ENCODE measurements around the gene GALNT2. TPM values are rescaled to one million over a fixed set of nuclear protein-coding genes. Genes with fewer than 3 reads are reported as not detected.

Gene GALNT2
- total RNA-seq, 8 experiments from 2014 or later, result 28.1 to 70.6 (median 41.3) TPM

GRCh38 chr1:230155021-230155420 lies 88.0 kb downstream of the GALNT2 start:
- Histone ChIP-seq H3K4me1 (replicated peaks in 1 of 2) (peaks cover 89 to 95% of the 10 kb centered on the region in 2 donors), H3K4me3 (no peak overlapping the region), H3K27ac (peak overlapping the region; percentile 49 to 89)
- WGBS, 10 experiments, result 67 to 100% (median 83%) methylated on average over 2 to 13 of the region's 19 CpGs; no CpG with 5 or more reads in 4 of the 10 experiments
- in situ Hi-C loops (cut with MboI; ENCODE audit: low pct_unique_long_range_greater_than_20kb in 2 of 9, low sequenced_read_pairs in 9 of 9, unreplicated experiment in 9 of 9), result no loop called here
- no peak for ATAC-seq (replicated peaks in 6 of 8)

GRCh38 chr1:230156068-230156467 lies 89.0 kb downstream of the GALNT2 start:
- H3K4me3 ChIP-seq, result no peak overlapping the region
- 80 to 100% (median 89%) methylated on average over 1 to 4 of the region's 5 CpGs; no CpG with 5 or more reads in 2 of the 10 experiments for WGBS, 10 experiments
- in situ Hi-C loops (cut with MboI; ENCODE audit: low pct_unique_long_range_greater_than_20kb in 2 of 9, low sequenced_read_pairs in 9 of 9, unreplicated experiment in 9 of 9), result no loop called here
- no peak for ATAC-seq (replicated peaks in 6 of 8)
- peaks cover 82 to 84% of the 10 kb centered on the region in 2 donors for H3K4me1 ChIP-seq (replicated peaks in 1 of 2)
- H3K27ac ChIP-seq, result no peak overlapping the region

GRCh38 chr1:230156536-230156935 lies 89.5 kb downstream of the GALNT2 start:
- H3K4me1 ChIP-seq (replicated peaks in 1 of 2), result peaks cover 79 to 82% of the 10 kb centered on the region in 2 donors
- no peak for ATAC-seq (replicated peaks in 6 of 8)
- in situ Hi-C loops (cut with MboI; ENCODE audit: low pct_unique_long_range_greater_than_20kb in 2 of 9, low sequenced_read_pairs in 9 of 9, unreplicated experiment in 9 of 9), result no loop called here

GRCh38 chr1:230157420-230158390 lies 90.7 kb downstream of the GALNT2 start:
- Histone ChIP-seq H3K27ac (peak overlapping the region; percentile 58 to 78), H3K4me1 (replicated peaks in 1 of 2) (peaks cover 68 to 72% of the 10 kb centered on the region in 2 donors), H3K4me3 (no peak overlapping the region)
- ATAC-seq (replicated peaks in 6 of 8), result peak; percentile 31 to 78 (median 42)
- 16 to 100% (median 55%) methylated on average over 3 to 12 of the region's 12 CpGs; no CpG with 5 or more reads in 2 of the 10 experiments for WGBS, 10 experiments
- in situ Hi-C loops (cut with MboI; ENCODE audit: low pct_unique_long_range_greater_than_20kb in 2 of 9, low sequenced_read_pairs in 9 of 9, unreplicated experiment in 9 of 9), result no loop called here

More at GRCh38 chr1:230156536-230156935, 89.5 kb downstream of the GALNT2 start:
- Histone ChIP-seq H3K4me3 (no peak overlapping the region), H3K27ac (no peak overlapping the region)
- WGBS, 10 experiments, result 70 to 100% (median 97%) methylated on average over 2 to 4 of the region's 4 CpGs

- peak overlapping the region; percentile 58 to 78 for H3K27ac ChIP-seq
Measured at GRCh38 chr1:230158415-230159291, 91.6 kb downstream of the GALNT2 start.

GRCh38 chr1:230159580-230159979 lies 92.5 kb downstream of the GALNT2 start:
- 90 to 97% (median 92%) methylated on average over 2 to 5 of the region's 6 CpGs; no CpG with 5 or more reads in 6 of the 10 experiments for WGBS, 10 experiments
- no peak for ATAC-seq (replicated peaks in 6 of 8)
- peaks cover 49 to 53% of the 10 kb centered on the region in 2 donors for H3K4me1 ChIP-seq (replicated peaks in 1 of 2)
- H3K4me3 ChIP-seq, result no peak overlapping the region
- in situ Hi-C loops (cut with MboI; ENCODE audit: low pct_unique_long_range_greater_than_20kb in 2 of 9, low sequenced_read_pairs in 9 of 9, unreplicated experiment in 9 of 9), result no loop called here
- H3K27ac ChIP-seq, result peak overlapping the region in 1 of 2 donors; percentile 78

More at GRCh38 chr1:230158415-230159291, 91.6 kb downstream of the GALNT2 start:
- ATAC-seq (replicated peaks in 6 of 8), result peak in 5 of 8 experiments; percentile 47 to 70 (median 59)
- WGBS, 10 experiments, result 50 to 82% (median 58%) methylated on average over 1 to 12 of the region's 12 CpGs; no CpG with 5 or more reads in 3 of the 10 experiments
- no peak overlapping the region for H3K4me3 ChIP-seq
- peaks cover 58 to 62% of the 10 kb centered on the region in 2 donors for H3K4me1 ChIP-seq (replicated peaks in 1 of 2)
- in situ Hi-C loops (cut with MboI; ENCODE audit: low pct_unique_long_range_greater_than_20kb in 2 of 9, low sequenced_read_pairs in 9 of 9, unreplicated experiment in 9 of 9), result no loop called here

- Histone ChIP-seq H3K27ac (no peak overlapping the region), H3K4me3 (no peak overlapping the region), H3K4me1 (replicated peaks in 1 of 2) (peaks cover 33 to 37% of the 10 kb centered on the region in 2 donors)
- no peak for ATAC-seq (replicated peaks in 6 of 8)
- 60 to 100% (median 95%) methylated on average over 1 to 5 of the region's 8 CpGs; no CpG with 5 or more reads in 2 of the 10 experiments for WGBS, 10 experiments
- in situ Hi-C loops (cut with MboI; ENCODE audit: low pct_unique_long_range_greater_than_20kb in 2 of 9, low sequenced_read_pairs in 9 of 9, unreplicated experiment in 9 of 9), result no loop called here
Measured at GRCh38 chr1:230160957-230161771, 94.1 kb downstream of the GALNT2 start.

- 9 to 100% (median 93%) methylated on average over 2 to 4 of the region's 6 CpGs; no CpG with 5 or more reads in 6 of the 10 experiments for WGBS, 10 experiments
- in situ Hi-C loops (cut with MboI; ENCODE audit: low pct_unique_long_range_greater_than_20kb in 2 of 9, low sequenced_read_pairs in 9 of 9, unreplicated experiment in 9 of 9), result no loop called here
- no peak overlapping the region for H3K27ac ChIP-seq
- ATAC-seq (replicated peaks in 6 of 8), result peak in 7 of 8 experiments; percentile 42 to 97 (median 80)
- peaks cover 17% of the 10 kb centered on the region in 2 donors for H3K4me1 ChIP-seq (replicated peaks in 1 of 2)
- no peak overlapping the region for H3K4me3 ChIP-seq
Measured at GRCh38 chr1:230163205-230163604, 96.2 kb downstream of the GALNT2 start.

- ATAC-seq (replicated peaks in 6 of 8), result peak in 1 of 8 experiments; percentile 32
- 40 to 100% (median 100%) methylated on average over 1 to 3 of the region's 3 CpGs; no CpG with 5 or more reads in 5 of the 10 experiments for WGBS, 10 experiments
- no peak overlapping the region for H3K27ac ChIP-seq
Measured at GRCh38 chr1:230163719-230164118, 96.7 kb downstream of the GALNT2 start.

GRCh38 chr1:230165536-230165935 lies 98.5 kb downstream of the GALNT2 start:
- WGBS, 10 experiments, result 63 to 100% (median 90%) methylated on average over 1 to 4 of the region's 4 CpGs; no CpG with 5 or more reads in 2 of the 10 experiments
- H3K27ac ChIP-seq, result no peak overlapping the region
- no peaks in the 10 kb centered on the region for H3K4me1 ChIP-seq (replicated peaks in 1 of 2)
- ATAC-seq (replicated peaks in 6 of 8), result peak in 1 of 8 experiments; percentile 53
- H3K4me3 ChIP-seq, result no peak overlapping the region
- in situ Hi-C loops (cut with MboI; ENCODE audit: low pct_unique_long_range_greater_than_20kb in 2 of 9, low sequenced_read_pairs in 9 of 9, unreplicated experiment in 9 of 9), result no loop called here

More at GRCh38 chr1:230163719-230164118, 96.7 kb downstream of the GALNT2 start:
- no peak overlapping the region for H3K4me3 ChIP-seq
- peaks cover 12% of the 10 kb centered on the region in 2 donors for H3K4me1 ChIP-seq (replicated peaks in 1 of 2)
- in situ Hi-C loops (cut with MboI; ENCODE audit: low pct_unique_long_range_greater_than_20kb in 2 of 9, low sequenced_read_pairs in 9 of 9, unreplicated experiment in 9 of 9), result no loop called here

GRCh38 chr1:230166366-230167132 lies 99.5 kb downstream of the GALNT2 start:
- no peak overlapping the region for H3K27ac ChIP-seq
- in situ Hi-C loops (cut with MboI; ENCODE audit: low pct_unique_long_range_greater_than_20kb in 2 of 9, low sequenced_read_pairs in 9 of 9, unreplicated experiment in 9 of 9), result no loop called here
- H3K4me3 ChIP-seq, result no peak overlapping the region
- 48 to 100% (median 91%) methylated on average over 2 to 6 of the region's 6 CpGs; no CpG with 5 or more reads in 1 of the 10 experiments for WGBS, 10 experiments
- peak in 1 of 8 experiments; percentile 22 for ATAC-seq (replicated peaks in 6 of 8)
- H3K4me1 ChIP-seq (replicated peaks in 1 of 2), result peaks cover 0 to 6% of the 10 kb centered on the region in 2 donors
